Measurements from ENCODE around the gene PROKR1.

The PROKR1 gene

DNA sequence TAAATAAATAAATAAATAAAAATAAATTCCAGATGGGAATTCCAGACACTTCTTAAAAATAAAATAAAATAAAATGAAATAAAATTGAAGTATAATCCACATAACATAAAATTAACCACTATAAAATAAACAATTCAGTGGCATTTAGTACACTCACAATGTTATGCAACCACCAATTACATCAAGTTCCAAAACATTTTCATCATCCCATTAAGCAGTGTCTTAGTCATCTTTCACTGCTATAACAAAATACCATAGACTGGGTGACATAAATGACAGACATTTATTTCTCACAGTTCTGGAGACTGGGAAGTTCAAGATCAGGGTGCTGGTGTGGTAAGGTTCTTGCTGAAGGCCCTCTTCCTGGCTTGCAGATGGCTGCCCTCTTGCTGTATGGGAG lies 22.6 kb upstream of the PROKR1 start:
- H3K27me3 ChIP-seq = no peaks in the 10 kb centered on the region
- intact Hi-C loops (cut with DNase I; ENCODE audit: low total_unique reads) = no loop called here
- TF ChIP-seq, protein P1, sequence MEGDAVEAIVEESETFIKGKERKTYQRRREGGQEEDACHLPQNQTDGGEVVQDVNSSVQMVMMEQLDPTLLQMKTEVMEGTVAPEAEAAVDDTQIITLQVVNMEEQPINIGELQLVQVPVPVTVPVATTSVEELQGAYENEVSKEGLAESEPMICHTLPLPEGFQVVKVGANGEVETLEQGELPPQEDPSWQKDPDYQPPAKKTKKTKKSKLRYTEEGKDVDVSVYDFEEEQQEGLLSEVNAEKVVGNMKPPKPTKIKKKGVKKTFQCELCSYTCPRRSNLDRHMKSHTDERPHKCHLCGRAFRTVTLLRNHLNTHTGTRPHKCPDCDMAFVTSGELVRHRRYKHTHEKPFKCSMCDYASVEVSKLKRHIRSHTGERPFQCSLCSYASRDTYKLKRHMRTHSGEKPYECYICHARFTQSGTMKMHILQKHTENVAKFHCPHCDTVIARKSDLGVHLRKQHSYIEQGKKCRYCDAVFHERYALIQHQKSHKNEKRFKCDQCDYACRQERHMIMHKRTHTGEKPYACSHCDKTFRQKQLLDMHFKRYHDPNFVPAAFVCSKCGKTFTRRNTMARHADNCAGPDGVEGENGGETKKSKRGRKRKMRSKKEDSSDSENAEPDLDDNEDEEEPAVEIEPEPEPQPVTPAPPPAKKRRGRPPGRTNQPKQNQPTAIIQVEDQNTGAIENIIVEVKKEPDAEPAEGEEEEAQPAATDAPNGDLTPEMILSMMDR (IDR thresholded peaks at IDR 0.05) = no peak
- H3K4me3 ChIP-seq = no peak overlapping the region
- H3K27ac ChIP-seq = no peak overlapping the region
- H3K4me1 ChIP-seq = no peaks in the 10 kb centered on the region
- DNase-seq = no peak
- H3K36me3 ChIP-seq = no peaks in the 10 kb centered on the region
- H3K9me3 ChIP-seq = peaks cover 0 to 9% (median 0%) of the 10 kb centered on the region in 3 donors

DNA sequence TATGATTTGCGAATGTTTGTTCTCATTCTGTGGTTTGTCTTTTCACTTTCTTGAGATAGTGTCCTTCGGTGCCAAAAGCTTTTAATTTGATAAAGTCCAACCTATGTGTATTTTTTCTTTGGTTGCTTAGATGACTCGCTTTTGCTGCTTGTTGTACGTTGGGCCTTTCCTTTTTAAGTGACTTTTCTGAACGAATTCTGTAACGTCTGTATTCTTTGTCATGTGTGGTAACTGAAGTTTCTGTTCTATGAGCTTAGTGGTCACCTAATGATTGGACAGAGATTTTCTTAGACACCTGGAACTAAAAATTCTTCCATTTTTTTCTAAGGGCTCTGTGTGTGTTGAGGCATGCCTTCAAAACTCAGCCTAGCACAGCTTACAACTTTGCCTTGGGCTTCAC lies 19.6 kb upstream of the PROKR1 start:
- no peak overlapping the region for H3K4me3 ChIP-seq
- intact Hi-C loops (cut with DNase I; ENCODE audit: low total_unique reads) = no loop called here
- no peak for DNase-seq
- H3K4me1 ChIP-seq = no peaks in the 10 kb centered on the region
- no peaks in the 10 kb centered on the region for H3K27me3 ChIP-seq
- no peaks in the 10 kb centered on the region for H3K36me3 ChIP-seq
- no peak overlapping the region for H3K27ac ChIP-seq
- TF ChIP-seq, protein P1 (IDR thresholded peaks at IDR 0.05) = no peak
- H3K9me3 ChIP-seq = peaks cover 0 to 11% (median 0%) of the 10 kb centered on the region in 3 donors

DNA sequence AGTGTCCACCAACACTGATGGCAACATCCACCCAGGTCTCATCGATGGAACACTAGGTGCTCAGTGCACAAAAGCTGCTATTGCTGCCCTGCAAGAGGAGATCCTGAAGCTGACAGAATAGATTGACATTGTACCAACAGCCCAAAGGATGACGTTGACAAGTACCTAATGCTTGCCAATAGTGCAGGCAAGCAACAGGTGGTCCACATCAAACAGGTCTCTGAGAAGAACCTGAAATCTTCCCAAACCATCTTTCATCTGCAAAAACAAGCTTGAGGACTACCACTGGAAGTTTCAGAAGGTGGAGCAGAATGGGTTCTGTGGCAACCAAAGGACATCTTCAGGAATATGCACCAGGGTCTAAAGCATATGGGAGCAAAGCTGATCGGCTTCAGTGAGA lies 15.8 kb upstream of the PROKR1 start:
- no peaks in the 10 kb centered on the region for H3K4me1 ChIP-seq
- TF ChIP-seq, protein P1 (IDR thresholded peaks at IDR 0.05) = no peak
- intact Hi-C loops (cut with DNase I; ENCODE audit: low total_unique reads) = no loop called here
- H3K36me3 ChIP-seq = no peaks in the 10 kb centered on the region
- no peak overlapping the region for H3K4me3 ChIP-seq
- peaks cover 0 to 6% (median 4%) of the 10 kb centered on the region in 3 donors for H3K9me3 ChIP-seq
- H3K27ac ChIP-seq = no peak overlapping the region
- H3K27me3 ChIP-seq = no peaks in the 10 kb centered on the region
- no peak for DNase-seq

DNA sequence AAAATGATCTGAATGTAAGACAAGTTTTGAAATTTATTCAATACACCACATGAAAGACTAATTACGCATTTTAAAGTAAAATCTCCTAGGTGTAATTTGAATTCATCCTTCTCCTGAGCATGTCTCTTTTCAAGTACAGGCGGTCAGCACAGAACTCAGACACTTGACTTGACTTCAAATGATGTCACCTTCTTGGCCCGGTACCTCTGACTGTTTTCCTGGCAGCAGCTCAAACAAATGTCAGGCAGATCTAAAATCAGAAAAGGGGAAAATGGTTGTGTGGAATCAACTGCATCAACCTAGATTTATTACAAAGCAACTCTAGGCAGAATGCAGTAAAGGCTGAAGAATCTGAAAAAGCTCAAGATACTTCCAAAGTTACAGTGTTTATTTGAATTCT lies 11.4 kb upstream of the PROKR1 start:
- H3K27me3 ChIP-seq = peaks cover 0 to 5% of the 10 kb centered on the region in 2 donors
- H3K27ac ChIP-seq = no peak overlapping the region
- no peaks in the 10 kb centered on the region for H3K4me1 ChIP-seq
- TF ChIP-seq, protein P1 (IDR thresholded peaks at IDR 0.05) = no peak
- no peak overlapping the region for H3K4me3 ChIP-seq
- intact Hi-C loops (cut with DNase I; ENCODE audit: low total_unique reads) = no loop called here
- peaks cover 0 to 6% (median 4%) of the 10 kb centered on the region in 3 donors for H3K9me3 ChIP-seq
- no peak for DNase-seq
- no peaks in the 10 kb centered on the region for H3K36me3 ChIP-seq

DNA sequence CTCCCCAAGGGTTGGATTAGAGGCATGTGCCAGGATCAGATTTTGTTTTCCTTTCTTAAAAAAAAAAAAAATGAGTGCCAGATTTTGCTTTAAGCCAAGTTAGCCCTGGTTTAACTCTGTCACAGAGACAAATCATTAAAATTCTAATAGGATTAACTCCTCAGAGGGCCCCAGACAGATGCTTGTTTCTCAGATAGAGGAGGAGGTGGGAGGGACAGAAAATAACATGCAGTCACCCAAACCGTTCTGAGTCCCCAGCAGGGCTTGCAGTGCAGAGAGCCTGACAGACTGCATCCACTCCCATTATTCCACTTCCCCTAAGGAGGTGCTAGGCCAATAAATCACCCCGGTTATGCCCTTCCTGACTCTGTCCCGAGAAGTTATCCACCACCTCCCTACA lies 6.3 kb upstream of the PROKR1 start:
- Histone ChIP-seq H3K9me3 (peaks cover 0 to 4% (median 0%) of the 10 kb centered on the region in 3 donors), H3K4me1 (no peaks in the 10 kb centered on the region), H3K27me3 (peaks cover 0 to 33% of the 10 kb centered on the region in 2 donors), H3K27ac (no peak overlapping the region), H3K36me3 (no peaks in the 10 kb centered on the region), H3K4me3 (no peak overlapping the region)
- intact Hi-C loops (cut with DNase I; ENCODE audit: low total_unique reads) = no loop called here
- TF ChIP-seq, protein P1 (IDR thresholded peaks at IDR 0.05) = no peak
- DNase-seq = no peak
